BLaER1 (cell line): ENCODE measurements around the gene FBXO21.

Source experiments
- H3K27ac ChIP-seq: shearing (Covaris generic); formaldehyde crosslinking; 2 replicates; pipeline ENCODE4 v1.8.1; 2022
- H3K27me3 ChIP-seq: shearing (Covaris generic); formaldehyde crosslinking; 2 replicates; pipeline ENCODE4 v1.8.1; 2022
- H3K36me3 ChIP-seq: shearing (Covaris generic); formaldehyde crosslinking; 2 replicates; pipeline ENCODE4 v1.8.1; 2022
- H3K4me1 ChIP-seq: shearing (Covaris generic); formaldehyde crosslinking; 2 replicates; pipeline ENCODE4 v1.8.1; 2022
- H3K4me2 ChIP-seq: shearing (Covaris generic); formaldehyde crosslinking; 2 replicates; pipeline ENCODE4 v1.8.1; 2022
- H3K4me3 ChIP-seq: shearing (Covaris generic); formaldehyde crosslinking; 2 replicates; pipeline ENCODE4 v1.8.1; 2022
- H3K9ac ChIP-seq: shearing (Covaris generic); formaldehyde crosslinking; 2 replicates; pipeline ENCODE4 v1.8.1; 2022
- H3K9me3 ChIP-seq: shearing (Covaris generic); formaldehyde crosslinking; 2 replicates; pipeline ENCODE4 v1.8.1; 2022
- H4K20me1 ChIP-seq: shearing (Covaris generic); formaldehyde crosslinking; 2 replicates; pipeline ENCODE4 v1.8.1; 2022
- Cebpa-rat ChIP-seq: shearing (Covaris generic); IDR thresholded peaks from 2 replicates; pipeline ENCODE4 v1.8.1; 2022

Gene FBXO21

GRCh38 chr12:117168976-117169375 lies 21.3 kb downstream of the FBXO21 start:
- Histone ChIP-seq H3K27ac (no peak overlapping the region), H3K9ac (no peak overlapping the region), H3K4me2 (no peak overlapping the region), H3K27me3 (no peaks in the 10 kb centered on the region), H3K4me3 (no peak overlapping the region), H3K9me3 (no peaks in the 10 kb centered on the region), H4K20me1 (peaks cover 40% of the 10 kb centered on the region), H3K4me1 (0 out of 2 replicates have a peak, but pooled peaks cover 8% of the 10 kb centered on the region), H3K36me3 (peaks cover 100% of the 10 kb centered on the region)
- TF ChIP-seq Cebpa-rat: no peak

GRCh38 chr12:117167769-117168168 lies 22.5 kb downstream of the FBXO21 start:
- H4K20me1 ChIP-seq: peaks cover 37% of the 10 kb centered on the region
- H3K27ac ChIP-seq: no peak overlapping the region
- no peaks in the 10 kb centered on the region for H3K27me3 ChIP-seq
- H3K4me3 ChIP-seq: no peak overlapping the region
- H3K4me2 ChIP-seq: no peak overlapping the region
- H3K9ac ChIP-seq: no peak overlapping the region
- TF ChIP-seq Cebpa-rat: no peak
- H3K9me3 ChIP-seq: no peaks in the 10 kb centered on the region
- H3K36me3 ChIP-seq: peaks cover 100% of the 10 kb centered on the region
- 0 out of 2 replicates have a peak, but pooled peaks cover 8% of the 10 kb centered on the region for H3K4me1 ChIP-seq

- H3K4me3 ChIP-seq: no peak overlapping the region
- H3K4me1 ChIP-seq: no peaks in the 10 kb centered on the region
- H3K9me3 ChIP-seq: no peaks in the 10 kb centered on the region
- no peaks in the 10 kb centered on the region for H3K27me3 ChIP-seq
- H4K20me1 ChIP-seq: peaks cover 48% of the 10 kb centered on the region
- no peak for TF ChIP-seq Cebpa-rat
- H3K36me3 ChIP-seq: peaks cover 100% of the 10 kb centered on the region
- H3K9ac ChIP-seq: no peak overlapping the region
- H3K27ac ChIP-seq: no peak overlapping the region
- H3K4me2 ChIP-seq: no peak overlapping the region
Measured at GRCh38 chr12:117166107-117166506, 24.2 kb downstream of the FBXO21 start.

- Histone ChIP-seq H3K27me3 (no peaks in the 10 kb centered on the region), H3K4me3 (no peak overlapping the region), H3K4me2 (no peak overlapping the region), H3K9ac (no peak overlapping the region), H4K20me1 (peaks cover 45% of the 10 kb centered on the region), H3K4me1 (no peaks in the 10 kb centered on the region), H3K36me3 (peaks cover 100% of the 10 kb centered on the region), H3K27ac (no peak overlapping the region), H3K9me3 (no peaks in the 10 kb centered on the region)
- no peak for TF ChIP-seq Cebpa-rat
Measured at GRCh38 chr12:117165342-117165741, 24.9 kb downstream of the FBXO21 start.

- no peak overlapping the region for H3K4me3 ChIP-seq
- H3K4me2 ChIP-seq: no peak overlapping the region
- H3K9me3 ChIP-seq: no peaks in the 10 kb centered on the region
- H3K9ac ChIP-seq: no peak overlapping the region
- H3K4me1 ChIP-seq: no peaks in the 10 kb centered on the region
- H3K27me3 ChIP-seq: no peaks in the 10 kb centered on the region
- H4K20me1 ChIP-seq: peaks cover 47% of the 10 kb centered on the region
- H3K36me3 ChIP-seq: peaks cover 100% of the 10 kb centered on the region
- no peak overlapping the region for H3K27ac ChIP-seq
- no peak for TF ChIP-seq Cebpa-rat
Measured at GRCh38 chr12:117162633-117163032, 27.6 kb downstream of the FBXO21 start.

GRCh38 chr12:117162167-117162539 lies 28.1 kb downstream of the FBXO21 start:
- Histone ChIP-seq H3K4me2 (no peak overlapping the region), H4K20me1 (peaks cover 42% of the 10 kb centered on the region), H3K9me3 (no peaks in the 10 kb centered on the region), H3K27me3 (no peaks in the 10 kb centered on the region), H3K4me1 (no peaks in the 10 kb centered on the region), H3K9ac (no peak overlapping the region), H3K36me3 (peaks cover 100% of the 10 kb centered on the region), H3K4me3 (no peak overlapping the region), H3K27ac (no peak overlapping the region)
- no peak for TF ChIP-seq Cebpa-rat

GRCh38 chr12:117161460-117162166 lies 28.7 kb downstream of the FBXO21 start:
- peaks cover 100% of the 10 kb centered on the region for H3K36me3 ChIP-seq
- H3K9me3 ChIP-seq: no peaks in the 10 kb centered on the region
- H3K27ac ChIP-seq: no peak overlapping the region
- peaks cover 41% of the 10 kb centered on the region for H4K20me1 ChIP-seq
- H3K4me3 ChIP-seq: no peak overlapping the region
- TF ChIP-seq Cebpa-rat: no peak
- H3K27me3 ChIP-seq: no peaks in the 10 kb centered on the region
- H3K4me2 ChIP-seq: no peak overlapping the region
- no peak overlapping the region for H3K9ac ChIP-seq
- no peaks in the 10 kb centered on the region for H3K4me1 ChIP-seq

- Histone ChIP-seq H3K36me3 (peaks cover 100% of the 10 kb centered on the region), H3K4me3 (no peak overlapping the region)
Measured at GRCh38 chr12:117159674-117160073, 30.6 kb downstream of the FBXO21 start.

GRCh38 chr12:117158911-117159553 lies 31.2 kb downstream of the FBXO21 start:
- Histone ChIP-seq H3K27me3 (no peaks in the 10 kb centered on the region), H3K4me3 (no peak overlapping the region), H3K9ac (no peak overlapping the region), H3K4me2 (no peak overlapping the region), H3K27ac (no peak overlapping the region), H3K36me3 (peaks cover 100% of the 10 kb centered on the region), H4K20me1 (peaks cover 60% of the 10 kb centered on the region), H3K4me1 (0 out of 2 replicates have a peak, but pooled peaks cover 5% of the 10 kb centered on the region), H3K9me3 (no peaks in the 10 kb centered on the region)
- TF ChIP-seq Cebpa-rat: no peak

More at GRCh38 chr12:117159674-117160073, 30.6 kb downstream of the FBXO21 start:
- H3K27me3 ChIP-seq: no peaks in the 10 kb centered on the region
- H4K20me1 ChIP-seq: peaks cover 54% of the 10 kb centered on the region
- H3K4me1 ChIP-seq: no peaks in the 10 kb centered on the region
- H3K27ac ChIP-seq: no peak overlapping the region
- H3K4me2 ChIP-seq: no peak overlapping the region
- H3K9me3 ChIP-seq: no peaks in the 10 kb centered on the region
- no peak overlapping the region for H3K9ac ChIP-seq
- no peak for TF ChIP-seq Cebpa-rat

- Histone ChIP-seq H3K27me3 (no peaks in the 10 kb centered on the region), H3K36me3 (peaks cover 99% of the 10 kb centered on the region), H3K9me3 (no peaks in the 10 kb centered on the region), H3K9ac (no peak overlapping the region), H3K4me3 (no peak overlapping the region), H4K20me1 (peaks cover 70% of the 10 kb centered on the region), H3K27ac (no peak overlapping the region), H3K4me2 (no peak overlapping the region), H3K4me1 (peaks cover 14% of the 10 kb centered on the region)
- TF ChIP-seq Cebpa-rat: no peak
Measured at GRCh38 chr12:117158096-117158495, 32.2 kb downstream of the FBXO21 start.
